NCI-H2029 (cell line): Measurements from ENCODE around the gene EIF4G1.
A peak's percentile ranks its signal among the peaks of the same experiment; 100 is the strongest.
"Not testable (repeated sequence)": the region's sequence is repeated elsewhere in the genome, so short reads cannot be mapped to it uniquely, and the experiment has no call there.

Source experiments
- DNase-seq: peaks from one replicate; lab custom pipeline; 2025; lab: John Stamatoyannopoulos, UW

The EIF4G1 gene

GRCh38 chr3:184334470-184335158 lies 20.2 kb downstream of the EIF4G1 start:
- no peak for DNase-seq

- no peak for DNase-seq
Measured at GRCh38 chr3:184335291-184335660, 20.9 kb downstream of the EIF4G1 start.

GRCh38 chr3:184335661-184336546 lies 21.5 kb downstream of the EIF4G1 start:
- DNase-seq, result peak; percentile 45

DNA sequence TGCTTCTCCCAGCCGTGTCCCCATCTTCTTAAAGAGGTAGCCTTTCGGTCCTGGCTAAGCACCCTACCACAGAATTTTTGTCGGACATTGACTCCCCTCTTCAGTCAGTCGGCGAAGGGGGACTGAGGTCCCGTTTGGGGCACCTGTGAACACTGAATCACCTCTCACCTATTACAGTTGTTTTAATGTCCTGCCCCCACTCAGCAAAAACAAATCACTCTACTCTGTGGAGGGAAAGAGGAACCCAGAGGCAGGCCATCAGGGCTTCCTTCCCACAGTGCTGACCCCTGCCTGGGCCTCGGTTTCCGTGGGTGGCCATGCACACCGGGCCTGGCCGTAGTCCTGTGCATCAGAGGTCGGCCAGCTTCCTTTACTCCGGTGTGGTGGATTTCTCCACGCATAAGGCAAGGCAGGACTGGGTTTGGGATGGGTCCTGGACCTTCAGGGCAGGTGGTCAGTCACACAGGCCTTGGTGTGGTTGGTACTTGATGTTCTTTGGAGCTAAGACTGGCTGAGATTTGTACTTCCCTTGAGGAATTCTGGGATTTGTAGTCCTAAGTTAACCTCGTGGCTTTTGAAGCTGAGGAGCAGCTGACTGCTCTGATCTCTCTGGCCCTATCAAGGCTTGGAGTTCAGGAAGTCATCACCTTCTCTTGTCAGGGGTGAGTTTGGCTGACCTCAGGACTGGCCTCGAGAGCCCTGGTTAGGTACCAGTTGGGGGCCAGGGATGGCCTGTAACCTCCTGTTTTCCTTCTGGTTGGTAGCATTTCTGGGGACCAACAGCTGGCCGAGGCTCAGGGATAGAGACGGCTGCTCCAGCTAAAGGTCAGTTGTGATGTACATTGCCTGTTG lies 22.4 kb downstream of the EIF4G1 start:
- DNase-seq, result no peak

DNA sequence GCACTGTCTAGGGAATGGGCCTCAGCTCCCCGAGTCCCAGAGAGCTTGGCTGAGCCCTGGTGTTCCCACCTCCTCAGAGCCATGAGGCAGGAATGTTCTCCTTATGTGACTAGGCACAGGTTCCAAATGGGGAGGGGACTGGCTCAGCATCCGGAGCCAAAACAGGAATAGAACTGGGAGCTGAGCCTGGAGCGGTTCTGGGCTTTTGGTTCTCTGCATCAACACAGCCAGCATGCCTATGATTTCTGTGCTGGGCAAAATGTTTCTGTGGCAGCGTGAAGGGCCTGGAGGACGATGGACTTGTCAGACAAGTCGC lies 23.0 kb downstream of the EIF4G1 start, which contains the start of gene FAM131A:
FAM131A (plus strand) TSS at position 202 of the 316 bp plus-strand sequence; CDS start at position 233, 31 bp downstream.
- DNase-seq, result no peak

DNA sequence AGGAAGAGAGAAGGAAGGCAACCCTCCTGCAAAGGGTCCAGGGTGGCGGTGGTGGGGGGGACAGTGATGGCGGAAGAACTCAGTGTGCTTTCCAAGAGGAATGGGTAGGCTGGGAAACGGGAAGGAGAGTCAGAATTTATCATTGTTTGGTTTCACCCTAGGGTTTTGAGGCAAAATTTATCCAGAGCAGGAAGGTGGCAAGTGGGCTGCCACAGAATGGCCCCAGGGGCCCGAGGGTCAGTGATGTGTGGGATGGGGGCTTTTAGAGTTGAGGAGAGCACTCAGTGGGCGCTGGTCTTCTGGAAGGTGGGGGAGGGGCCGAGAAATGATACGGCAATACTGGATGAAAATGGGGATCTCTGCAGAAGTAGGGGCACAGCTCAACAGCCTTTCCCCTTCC lies 23.6 kb downstream of the EIF4G1 start:
- DNase-seq, result no peak

DNA sequence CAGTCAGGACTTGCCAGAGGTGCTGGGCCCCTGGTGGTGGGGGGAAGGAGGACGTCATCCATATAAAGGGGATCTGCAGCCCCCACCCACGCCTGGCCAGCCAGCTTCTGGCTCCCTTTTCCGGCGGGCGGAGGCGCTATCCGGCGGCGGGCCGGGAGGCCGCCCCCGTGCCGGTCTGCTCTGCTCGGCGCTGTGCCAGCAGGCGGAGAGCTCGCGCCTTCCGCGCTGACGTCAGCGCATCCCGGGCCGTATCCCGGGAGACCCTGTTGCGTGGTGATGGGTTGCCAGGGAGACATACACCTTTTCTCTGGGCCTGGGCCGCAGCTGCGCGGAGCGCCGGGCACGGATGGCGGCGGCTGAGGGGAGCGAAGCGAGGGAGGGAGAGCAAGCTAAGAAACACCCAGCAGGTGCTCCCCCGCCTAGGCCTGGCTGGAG lies 24.1 kb downstream of the EIF4G1 start:
- DNase-seq, result peak; percentile 88

DNA sequence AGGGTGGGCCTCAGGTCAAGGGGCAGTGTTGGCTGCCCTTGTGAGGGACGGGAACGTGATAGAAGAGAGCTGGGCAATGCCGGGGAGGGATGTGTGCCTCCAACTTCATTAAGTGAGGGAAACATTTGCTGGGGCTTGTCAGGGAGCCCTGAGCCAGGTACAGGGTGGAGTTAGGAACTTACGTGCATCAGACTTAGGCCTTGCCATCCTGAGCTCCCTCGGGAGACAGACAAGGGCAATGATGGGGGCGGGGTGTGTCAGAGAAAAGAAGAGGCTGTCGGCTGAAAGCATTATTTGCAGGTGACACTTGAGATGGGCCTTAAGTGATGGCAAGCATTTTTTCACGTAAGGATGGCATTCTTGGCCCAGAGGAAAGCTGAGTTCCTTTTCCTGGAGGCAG lies 24.6 kb downstream of the EIF4G1 start:
- DNase-seq, result peak; percentile 36

DNA sequence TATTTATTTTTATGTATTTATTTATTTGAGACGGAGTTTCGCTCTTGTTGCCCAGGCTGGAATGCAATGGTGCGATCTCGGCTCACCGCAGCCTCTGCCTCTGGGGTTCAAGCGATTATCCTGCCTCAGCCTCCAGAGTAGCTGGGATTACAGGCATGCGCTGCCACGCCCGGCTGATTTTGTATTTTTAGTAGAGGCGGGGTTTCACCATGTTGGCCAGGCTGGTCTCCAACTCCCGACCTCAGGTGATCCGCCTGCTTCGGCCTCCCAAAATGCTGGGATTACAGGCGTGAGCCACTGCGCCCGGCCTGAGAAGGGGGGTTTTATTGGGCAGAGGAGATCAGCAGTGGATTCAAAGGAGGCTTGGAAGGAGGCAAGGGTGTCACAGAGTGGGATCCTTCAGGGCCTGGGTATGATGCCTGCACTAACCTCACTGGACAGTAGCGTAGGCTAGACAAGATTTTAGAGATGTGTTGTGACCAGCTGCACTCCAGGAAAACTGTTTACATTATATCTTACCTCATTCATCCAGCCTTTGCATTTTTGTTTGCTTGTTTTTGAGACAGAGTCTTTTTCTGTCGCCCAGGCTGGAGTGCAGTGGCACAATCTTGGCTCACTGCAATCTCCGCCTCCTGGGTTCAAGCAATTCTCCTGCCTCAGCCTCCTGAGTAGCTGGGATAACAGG lies 25.2 kb downstream of the EIF4G1 start:
- DNase-seq, result not testable (repeated sequence)

- DNase-seq, result peak; percentile 96
Measured at GRCh38 chr3:184341925-184342324, 27.5 kb downstream of the EIF4G1 start.

DNA sequence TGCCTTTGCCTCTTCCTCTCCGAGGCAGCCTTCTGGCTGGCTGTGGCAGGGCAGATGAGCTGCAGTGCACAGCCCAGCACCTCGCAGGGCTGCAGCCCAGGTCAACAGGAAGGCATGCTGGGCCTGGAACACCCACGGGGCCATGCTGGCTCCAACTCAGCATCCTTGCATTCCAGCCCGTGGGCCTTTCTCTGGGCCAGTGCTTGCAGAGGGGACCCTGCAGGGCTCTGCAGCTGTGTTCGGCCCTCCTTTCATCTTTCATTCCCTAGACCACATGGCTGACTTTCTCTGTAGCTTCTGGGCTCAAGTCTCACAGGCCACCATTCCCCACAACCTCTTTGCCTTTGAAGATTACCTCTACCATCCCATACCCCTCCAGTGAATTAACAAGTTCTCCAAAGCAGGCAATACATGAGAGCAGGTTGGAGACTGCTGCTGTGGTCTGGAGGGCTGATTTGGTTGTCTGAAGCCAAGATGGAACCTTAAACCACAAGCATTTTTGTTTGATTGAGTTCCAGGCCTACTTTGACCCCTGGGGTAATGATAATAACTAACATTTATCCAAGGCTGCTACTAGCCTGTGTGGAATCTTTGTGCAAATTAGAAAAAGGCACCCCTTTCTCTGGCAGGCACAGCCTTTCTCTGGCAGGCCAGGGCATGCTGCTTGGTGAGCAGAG lies 28.9 kb downstream of the EIF4G1 start:
- no peak for DNase-seq

DNA sequence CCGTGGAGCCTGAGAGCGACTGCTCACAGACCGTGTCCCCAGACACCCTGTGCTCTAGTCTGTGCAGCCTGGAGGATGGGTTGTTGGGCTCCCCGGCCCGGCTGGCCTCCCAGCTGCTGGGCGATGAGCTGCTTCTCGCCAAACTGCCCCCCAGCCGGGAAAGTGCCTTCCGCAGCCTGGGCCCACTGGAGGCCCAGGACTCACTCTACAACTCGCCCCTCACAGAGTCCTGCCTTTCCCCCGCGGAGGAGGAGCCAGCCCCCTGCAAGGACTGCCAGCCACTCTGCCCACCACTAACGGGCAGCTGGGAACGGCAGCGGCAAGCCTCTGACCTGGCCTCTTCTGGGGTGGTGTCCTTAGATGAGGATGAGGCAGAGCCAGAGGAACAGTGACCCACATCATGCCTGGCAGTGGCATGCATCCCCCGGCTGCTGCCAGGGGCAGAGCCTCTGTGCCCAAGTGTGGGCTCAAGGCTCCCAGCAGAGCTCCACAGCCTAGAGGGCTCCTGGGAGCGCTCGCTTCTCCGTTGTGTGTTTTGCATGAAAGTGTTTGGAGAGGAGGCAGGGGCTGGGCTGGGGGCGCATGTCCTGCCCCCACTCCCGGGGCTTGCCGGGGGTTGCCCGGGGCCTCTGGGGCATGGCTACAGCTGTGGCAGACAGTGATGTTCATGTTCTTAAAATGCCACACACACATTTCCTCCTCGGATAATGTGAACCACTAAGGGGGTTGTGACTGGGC lies 30.3 kb downstream of the EIF4G1 start:
- DNase-seq, result no peak

DNA sequence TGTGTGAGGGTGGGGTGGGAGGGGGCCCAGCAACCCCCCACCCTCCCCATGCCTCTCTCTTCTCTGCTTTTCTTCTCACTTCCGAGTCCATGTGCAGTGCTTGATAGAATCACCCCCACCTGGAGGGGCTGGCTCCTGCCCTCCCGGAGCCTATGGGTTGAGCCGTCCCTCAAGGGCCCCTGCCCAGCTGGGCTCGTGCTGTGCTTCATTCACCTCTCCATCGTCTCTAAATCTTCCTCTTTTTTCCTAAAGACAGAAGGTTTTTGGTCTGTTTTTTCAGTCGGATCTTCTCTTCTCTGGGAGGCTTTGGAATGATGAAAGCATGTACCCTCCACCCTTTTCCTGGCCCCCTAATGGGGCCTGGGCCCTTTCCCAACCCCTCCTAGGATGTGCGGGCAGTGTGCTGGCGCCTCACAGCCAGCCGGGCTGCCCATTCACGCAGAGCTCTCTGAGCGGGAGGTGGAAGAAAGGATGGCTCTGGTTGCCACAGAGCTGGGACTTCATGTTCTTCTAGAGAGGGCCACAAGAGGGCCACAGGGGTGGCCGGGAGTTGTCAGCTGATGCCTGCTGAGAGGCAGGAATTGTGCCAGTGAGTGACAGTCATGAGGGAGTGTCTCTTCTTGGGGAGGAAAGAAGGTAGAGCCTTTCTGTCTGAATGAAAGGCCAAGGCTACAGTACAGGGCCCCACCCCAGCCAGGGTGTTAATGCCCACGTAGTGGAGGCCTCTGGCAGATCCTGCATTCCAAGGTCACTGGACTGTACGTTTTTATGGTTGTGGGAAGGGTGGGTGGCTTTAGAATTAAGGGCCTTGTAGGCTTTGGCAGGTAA lies 31.1 kb downstream of the EIF4G1 start:
- peak; percentile 76 for DNase-seq

DNA sequence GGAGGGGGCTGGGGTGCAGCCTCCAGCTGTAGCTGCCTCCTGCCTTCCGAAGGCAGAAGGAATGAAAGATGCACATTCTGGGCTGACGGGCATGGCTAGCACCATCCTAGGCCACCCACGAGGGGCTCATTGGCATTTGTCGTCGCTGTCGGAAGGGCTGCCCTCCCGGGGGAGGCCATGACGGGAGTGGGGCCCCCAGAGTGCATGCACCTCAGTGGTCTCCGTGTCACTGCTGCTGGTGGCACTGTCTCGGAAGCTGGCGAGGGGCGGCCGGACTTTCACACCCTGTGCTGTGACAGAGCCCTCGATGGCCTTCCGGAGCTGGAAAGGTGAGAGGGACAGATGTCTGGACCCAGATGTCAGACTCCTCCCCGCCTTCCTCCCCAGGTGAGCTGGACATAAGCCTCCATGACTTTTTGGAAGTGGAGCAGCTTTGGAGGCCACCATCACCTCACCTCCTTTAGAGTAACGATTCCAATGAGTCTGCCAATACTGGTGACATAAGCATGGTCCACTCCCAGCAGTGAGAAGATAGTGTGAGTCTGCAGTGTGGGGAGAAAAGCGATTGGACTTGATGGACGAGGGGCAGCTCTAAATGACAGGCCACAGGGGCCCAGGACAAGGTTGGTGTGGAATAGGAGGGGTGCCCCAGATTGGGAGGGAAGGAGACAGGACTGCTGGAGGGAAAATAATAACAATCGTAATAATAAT lies 32.2 kb downstream of the EIF4G1 start:
- no peak for DNase-seq

DNA sequence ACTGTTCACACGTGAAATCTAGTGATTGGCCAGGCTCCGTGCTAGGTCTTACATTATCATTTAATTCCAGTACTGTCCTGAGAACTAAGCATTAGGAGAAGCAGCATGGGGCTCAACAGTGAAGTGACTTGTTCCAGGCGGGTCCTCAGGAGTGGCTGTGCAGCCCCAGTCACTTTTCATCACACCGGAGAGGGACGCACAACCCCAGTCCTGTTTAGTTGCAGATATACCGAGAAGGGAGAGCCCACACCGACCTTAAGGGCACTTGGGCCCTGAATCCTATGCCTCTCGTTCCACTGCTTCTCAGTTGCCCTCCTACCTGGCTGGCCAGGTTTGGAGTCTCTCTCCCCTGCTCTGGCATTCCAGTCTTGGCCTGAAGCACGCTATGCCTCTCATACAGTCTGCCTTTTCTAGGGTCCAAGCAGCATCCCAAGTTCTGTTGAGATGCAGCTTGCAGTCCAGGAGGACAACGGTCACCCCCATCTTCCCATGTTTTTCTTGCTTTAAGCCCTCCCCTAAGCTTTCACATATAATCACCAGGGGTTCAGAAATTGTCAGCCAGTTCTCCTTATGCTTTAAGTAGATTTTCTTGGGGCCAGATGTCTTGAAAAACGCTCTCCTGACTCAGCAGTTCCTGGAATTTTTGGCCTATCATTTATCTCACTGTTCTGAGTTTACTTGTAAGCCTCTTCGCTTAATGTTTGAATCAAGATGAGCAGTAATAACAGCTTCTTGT lies 33.1 kb downstream of the EIF4G1 start:
- DNase-seq, result no peak

DNA sequence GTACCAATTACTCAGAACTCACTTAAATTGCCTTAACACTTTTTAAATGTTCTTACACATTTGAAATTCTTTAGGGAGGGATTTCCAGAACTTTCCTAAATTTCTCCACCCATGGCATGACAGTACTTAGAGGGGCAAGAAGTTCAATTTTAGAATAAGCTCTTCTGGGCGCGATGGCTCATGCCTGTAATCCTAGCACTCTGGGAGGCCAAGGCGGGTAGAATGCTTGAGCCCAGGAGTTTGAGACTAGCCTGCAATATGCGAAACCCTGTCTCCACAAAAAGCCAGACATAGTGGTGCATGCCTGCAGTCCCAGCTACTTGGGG lies 33.6 kb downstream of the EIF4G1 start:
- no peak for DNase-seq

- no peak for DNase-seq
Measured at GRCh38 chr3:184349563-184350470, 35.4 kb downstream of the EIF4G1 start.
